Activated B cell treated with CpG ODN at 0.5 μM for 24 hours (primary cell): ENCODE measurements around the gene GHRHR. TPM values are rescaled to one million over a fixed set of nuclear protein-coding genes. Genes with fewer than 3 reads are reported as not detected.

ENCODE experiments used
- ATAC-seq: fragments of 200-7000 bp; cut with Tn5 transposase; one replicate; pipeline ENCODE4 v1.10.0; 2021; ENCODE audit warnings: low read depth, mild to moderate bottlenecking, moderate library complexity
- CTCF ChIA-PET: fragments of 350-600 bp; sonication (Branson Sonifier 250); formaldehyde crosslinking; loops from one replicate; lab custom pipeline; 2021; ENCODE audit warnings: antibody characterized with exemption; lab: Charles Lee
- POLR2A ChIA-PET: fragments of 350-600 bp; sonication (Branson Sonifier 250); formaldehyde crosslinking; loops from one replicate; lab custom pipeline; 2021; ENCODE audit warnings: antibody characterized with exemption; lab: Charles Lee
- DNase-seq: peaks from one replicate; pipeline ENCODE4 v3.0.0; 2022
- H3K27ac Mint-ChIP-seq: one replicate; pipeline ENCODE4 v1.8.0; 2020; ENCODE audit warnings: mixed read lengths
- H3K27me3 Mint-ChIP-seq: one replicate; pipeline ENCODE4 v1.8.0; 2021; ENCODE audit warnings: mixed read lengths
- H3K36me3 Mint-ChIP-seq: one replicate; pipeline ENCODE4 v1.8.0; 2021; ENCODE audit warnings: low read depth, mixed read lengths
- H3K4me1 Mint-ChIP-seq: one replicate; pipeline ENCODE4 v1.8.0; 2021; ENCODE audit warnings: mixed read lengths
- H3K4me3 Mint-ChIP-seq: one replicate; pipeline ENCODE4 v1.8.0; 2020; ENCODE audit warnings: mild to moderate bottlenecking, mixed read lengths
- H3K9me3 Mint-ChIP-seq: one replicate; pipeline ENCODE4 v1.8.0; 2020; ENCODE audit warnings: mixed read lengths
- intact Hi-C: fragments of 100-400 bp; cut with micrococcal nuclease; formaldehyde crosslinking; loops from one replicate; pipeline ENCODE4 v1.15.1; 2024
- total RNA-seq: library from RNA; stranded (reverse); gene quantifications from 2 replicates; pipeline ENCODE4 v1.2.3, GENCODE V29; 2022
- TF ChIP-seq, protein P1 (sequence below): fragments of 200-600 bp; IDR thresholded peaks from one replicate; pipeline ENCODE4 v1.8.0; 2022; ENCODE audit warnings: antibody characterized with exemption, mild to moderate bottlenecking

Gene GHRHR
- total RNA-seq, 1 donor from 2014 or later = not detected

DNA sequence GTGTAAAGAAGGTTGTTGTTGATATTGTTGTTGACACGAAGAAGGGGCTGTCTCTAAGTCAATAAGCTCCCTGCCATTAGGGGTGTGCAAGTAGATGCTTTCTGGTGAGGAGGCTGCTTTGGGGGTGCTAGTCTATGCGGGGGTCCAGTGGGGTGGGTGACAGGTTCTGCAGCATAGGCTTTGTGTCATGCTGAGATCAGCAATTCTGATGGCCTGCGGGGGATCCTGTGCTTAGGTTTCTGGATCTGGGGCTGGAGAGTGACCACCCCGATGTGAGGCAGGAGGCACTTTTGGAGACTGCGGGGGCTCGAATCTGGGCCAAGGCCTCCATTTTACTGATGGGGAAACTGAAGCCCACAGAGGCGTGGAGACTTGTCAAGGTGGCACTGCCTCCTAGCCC, 47.0 kb upstream of the GHRHR start:
- Mint-ChIP-seq H3K36me3 (no peaks in the 10 kb centered on the region), H3K9me3 (no peaks in the 10 kb centered on the region), H3K27ac (no peak overlapping the region), H3K4me1 (no peaks in the 10 kb centered on the region), H3K27me3 (peaks cover 6% of the 10 kb centered on the region), H3K4me3 (no peak overlapping the region)
- TF ChIP-seq, protein P1, sequence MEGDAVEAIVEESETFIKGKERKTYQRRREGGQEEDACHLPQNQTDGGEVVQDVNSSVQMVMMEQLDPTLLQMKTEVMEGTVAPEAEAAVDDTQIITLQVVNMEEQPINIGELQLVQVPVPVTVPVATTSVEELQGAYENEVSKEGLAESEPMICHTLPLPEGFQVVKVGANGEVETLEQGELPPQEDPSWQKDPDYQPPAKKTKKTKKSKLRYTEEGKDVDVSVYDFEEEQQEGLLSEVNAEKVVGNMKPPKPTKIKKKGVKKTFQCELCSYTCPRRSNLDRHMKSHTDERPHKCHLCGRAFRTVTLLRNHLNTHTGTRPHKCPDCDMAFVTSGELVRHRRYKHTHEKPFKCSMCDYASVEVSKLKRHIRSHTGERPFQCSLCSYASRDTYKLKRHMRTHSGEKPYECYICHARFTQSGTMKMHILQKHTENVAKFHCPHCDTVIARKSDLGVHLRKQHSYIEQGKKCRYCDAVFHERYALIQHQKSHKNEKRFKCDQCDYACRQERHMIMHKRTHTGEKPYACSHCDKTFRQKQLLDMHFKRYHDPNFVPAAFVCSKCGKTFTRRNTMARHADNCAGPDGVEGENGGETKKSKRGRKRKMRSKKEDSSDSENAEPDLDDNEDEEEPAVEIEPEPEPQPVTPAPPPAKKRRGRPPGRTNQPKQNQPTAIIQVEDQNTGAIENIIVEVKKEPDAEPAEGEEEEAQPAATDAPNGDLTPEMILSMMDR = no peak
- DNase-seq (no peak), ATAC-seq (no peak)
- intact Hi-C loops = no loop called here
- ChIA-PET POLR2A (no interaction called here), CTCF (no interaction called here)

DNA sequence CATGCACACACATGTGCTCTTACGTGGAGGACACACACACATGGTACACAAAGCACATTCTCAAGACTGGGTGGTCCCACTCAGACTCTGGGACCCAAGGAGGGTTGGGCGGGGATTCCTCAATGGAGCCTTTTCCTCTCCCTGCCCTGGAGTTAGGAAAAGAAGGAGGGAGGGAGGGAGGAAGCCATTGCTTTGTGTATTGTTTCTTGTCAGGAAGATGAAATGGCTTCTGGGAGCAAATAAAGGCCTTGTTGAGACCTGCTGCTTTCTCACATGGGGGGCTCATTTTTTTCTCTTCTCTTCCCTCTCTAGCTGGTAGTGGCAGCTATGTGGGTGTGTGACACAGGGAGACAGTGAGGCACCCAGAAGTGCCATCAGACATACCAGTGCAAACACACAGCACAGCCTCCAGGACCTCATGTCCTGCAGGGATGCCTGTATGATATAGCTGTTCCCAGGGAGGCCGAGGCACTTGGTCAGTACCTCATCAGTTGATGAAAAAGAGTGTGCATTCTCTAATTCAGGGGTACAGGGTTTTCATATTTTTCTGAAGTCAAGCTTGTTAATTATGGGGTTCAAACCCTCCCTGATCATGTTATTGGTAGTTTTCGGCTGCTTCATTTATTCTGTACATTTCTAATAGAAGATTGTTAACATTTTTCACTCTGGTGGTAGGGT, 46.4 kb upstream of the GHRHR start:
- CTCF ChIA-PET = no interaction called here
- TF ChIP-seq, protein P1 = no peak
- no peak overlapping the region for H3K4me3 Mint-ChIP-seq
- POLR2A ChIA-PET = no interaction called here
- intact Hi-C loops = no loop called here
- peaks cover 6% of the 10 kb centered on the region for H3K27me3 Mint-ChIP-seq
- ATAC-seq (no peak), DNase-seq (no peak)
- H3K4me1 Mint-ChIP-seq = no peaks in the 10 kb centered on the region
- no peak overlapping the region for H3K27ac Mint-ChIP-seq
- no peaks in the 10 kb centered on the region for H3K36me3 Mint-ChIP-seq
- H3K9me3 Mint-ChIP-seq = no peaks in the 10 kb centered on the region

- DNase-seq (no peak), ATAC-seq (no peak)
- Mint-ChIP-seq H3K27ac (no peak overlapping the region), H3K9me3 (no peaks in the 10 kb centered on the region), H3K4me3 (no peak overlapping the region), H3K4me1 (no peaks in the 10 kb centered on the region), H3K27me3 (peaks cover 3% of the 10 kb centered on the region), H3K36me3 (no peaks in the 10 kb centered on the region)
- TF ChIP-seq, protein P1 = no peak
- intact Hi-C loops = no loop called here
- ChIA-PET POLR2A (no interaction called here), CTCF (no interaction called here)
Measured at GRCh38 chr7:30918676-30919075, 45.1 kb upstream of the GHRHR start.

GRCh38 chr7:30920021-30920583, 43.7 kb upstream of the GHRHR start:
- ATAC-seq (no peak), DNase-seq (no peak)
- no peaks in the 10 kb centered on the region for H3K27me3 Mint-ChIP-seq
- no peak overlapping the region for H3K27ac Mint-ChIP-seq
- no peaks in the 10 kb centered on the region for H3K36me3 Mint-ChIP-seq
- no peak overlapping the region for H3K4me3 Mint-ChIP-seq
- intact Hi-C loops = no loop called here
- H3K9me3 Mint-ChIP-seq = no peaks in the 10 kb centered on the region
- CTCF ChIA-PET = no interaction called here
- TF ChIP-seq, protein P1 = no peak
- no peaks in the 10 kb centered on the region for H3K4me1 Mint-ChIP-seq
- POLR2A ChIA-PET = no interaction called here

DNA sequence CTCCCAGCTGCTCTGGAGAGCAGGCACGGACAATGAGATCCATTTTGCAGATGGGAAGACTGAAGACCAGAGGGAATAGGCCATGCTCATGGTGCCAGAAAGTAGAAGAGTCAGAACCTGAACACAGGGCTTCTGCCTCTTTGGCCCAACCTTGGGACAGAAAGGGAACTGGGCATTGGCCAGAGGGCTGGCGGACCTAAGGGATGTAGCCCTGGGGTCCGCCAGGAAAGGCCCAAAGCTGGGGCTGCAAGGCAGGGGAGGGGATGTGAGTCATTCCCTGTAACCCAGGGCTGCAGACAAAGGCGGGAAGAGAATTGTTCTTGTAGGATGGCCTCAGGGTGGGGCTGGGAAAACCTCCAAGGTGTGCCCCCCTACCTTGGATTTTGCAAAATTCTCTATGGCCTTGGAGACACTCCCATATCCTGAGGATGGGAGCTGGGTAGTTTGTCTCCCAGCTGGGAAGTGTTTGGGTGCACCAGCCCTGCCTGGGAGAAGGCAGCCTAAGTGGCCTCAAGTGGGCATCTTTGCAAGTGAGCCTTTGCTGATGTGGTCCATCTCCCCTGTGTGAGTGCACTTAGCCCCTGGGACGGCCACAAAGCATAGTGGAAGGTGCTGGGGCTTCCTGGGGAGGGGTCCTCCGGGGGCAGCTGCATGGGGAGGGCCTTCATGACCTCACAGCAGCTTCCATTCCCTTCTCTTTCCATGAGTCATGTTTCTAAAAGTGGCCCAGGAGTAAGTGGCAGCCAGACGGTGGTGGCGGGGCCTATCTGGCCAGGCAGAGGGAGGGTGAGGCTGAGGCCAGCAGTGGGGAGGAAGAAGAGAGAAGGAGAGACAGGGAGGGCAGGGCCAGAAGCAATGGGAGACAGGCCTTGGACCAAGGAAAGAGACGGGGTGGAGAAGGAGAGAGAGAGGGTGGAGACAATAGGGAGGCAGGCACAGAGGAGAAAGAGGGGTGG, 42.9 kb upstream of the GHRHR start:
- ATAC-seq (no peak), DNase-seq (no peak)
- POLR2A ChIA-PET = no interaction called here
- Mint-ChIP-seq H3K27me3 (no peaks in the 10 kb centered on the region), H3K4me1 (no peaks in the 10 kb centered on the region), H3K9me3 (no peaks in the 10 kb centered on the region), H3K27ac (no peak overlapping the region), H3K4me3 (no peak overlapping the region), H3K36me3 (no peaks in the 10 kb centered on the region)
- intact Hi-C loops = no loop called here
- TF ChIP-seq, protein P1 = no peak
- CTCF ChIA-PET = no interaction called here
